NCI-H2081 (cell line): ENCODE results near the gene HBA2.
"Not testable (repeated sequence)": the region's sequence is repeated elsewhere in the genome, so short reads cannot be mapped to it uniquely, and the experiment has no call there.

Experiments used
- DNase-seq, 2 experiments: peaks; one replicate each; lab custom pipeline; 2025; lab: John Stamatoyannopoulos, UW

The HBA2 gene

DNA sequence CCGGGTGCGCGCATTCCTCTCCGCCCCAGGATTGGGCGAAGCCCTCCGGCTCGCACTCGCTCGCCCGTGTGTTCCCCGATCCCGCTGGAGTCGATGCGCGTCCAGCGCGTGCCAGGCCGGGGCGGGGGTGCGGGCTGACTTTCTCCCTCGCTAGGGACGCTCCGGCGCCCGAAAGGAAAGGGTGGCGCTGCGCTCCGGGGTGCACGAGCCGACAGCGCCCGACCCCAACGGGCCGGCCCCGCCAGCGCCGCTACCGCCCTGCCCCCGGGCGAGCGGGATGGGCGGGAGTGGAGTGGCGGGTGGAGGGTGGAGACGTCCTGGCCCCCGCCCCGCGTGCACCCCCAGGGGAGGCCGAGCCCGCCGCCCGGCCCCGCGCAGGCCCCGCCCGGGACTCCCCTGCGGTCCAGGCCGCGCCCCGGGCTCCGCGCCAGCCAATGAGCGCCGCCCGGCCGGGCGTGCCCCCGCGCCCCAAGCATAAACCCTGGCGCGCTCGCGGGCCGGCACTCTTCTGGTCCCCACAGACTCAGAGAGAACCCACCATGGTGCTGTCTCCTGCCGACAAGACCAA lies at the start of gene HBA2:
Gene HBA2, plus strand, starts transcription at position 503 of the 568 bp plus-strand sequence. Its CDS starts 37 bp downstream, at position 540.
- not testable (repeated sequence) for DNase-seq

DNA sequence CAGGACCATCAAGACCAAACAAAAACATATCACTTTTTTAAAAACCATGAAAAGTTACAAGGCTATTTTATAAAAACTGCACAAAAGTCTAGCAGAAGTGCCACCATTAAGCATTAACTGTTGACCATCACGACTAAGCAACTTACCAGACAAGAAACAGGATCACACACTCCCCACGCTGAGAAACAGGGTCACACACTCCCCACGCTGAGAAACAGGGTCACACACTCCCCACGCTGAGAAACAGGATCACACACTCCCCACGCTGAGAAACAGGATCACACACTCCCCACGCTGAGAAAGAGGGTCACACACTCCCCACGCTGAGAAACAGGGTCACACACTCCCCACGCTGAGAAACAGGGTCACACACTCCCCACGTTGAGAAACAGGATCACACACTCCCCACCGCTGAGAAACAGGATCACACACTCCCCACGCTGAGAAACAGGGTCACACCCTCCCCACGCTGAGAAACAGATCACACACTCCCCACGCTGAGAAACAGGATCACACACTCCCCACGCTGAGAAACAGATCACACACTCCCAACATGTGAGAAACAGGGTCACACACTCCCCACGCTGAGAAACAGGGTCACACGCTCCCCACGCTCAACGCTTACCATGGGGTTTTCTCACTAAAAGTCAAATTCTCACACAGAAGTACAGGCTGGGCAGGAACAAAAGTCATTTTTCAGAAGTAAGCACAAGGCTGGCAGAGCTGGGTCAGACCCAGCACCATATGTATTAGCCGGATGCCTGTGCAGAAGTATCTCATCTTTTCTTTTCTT lies 48.9 kb upstream of the HBA2 start:
- DNase-seq, result not testable (repeated sequence)

DNA sequence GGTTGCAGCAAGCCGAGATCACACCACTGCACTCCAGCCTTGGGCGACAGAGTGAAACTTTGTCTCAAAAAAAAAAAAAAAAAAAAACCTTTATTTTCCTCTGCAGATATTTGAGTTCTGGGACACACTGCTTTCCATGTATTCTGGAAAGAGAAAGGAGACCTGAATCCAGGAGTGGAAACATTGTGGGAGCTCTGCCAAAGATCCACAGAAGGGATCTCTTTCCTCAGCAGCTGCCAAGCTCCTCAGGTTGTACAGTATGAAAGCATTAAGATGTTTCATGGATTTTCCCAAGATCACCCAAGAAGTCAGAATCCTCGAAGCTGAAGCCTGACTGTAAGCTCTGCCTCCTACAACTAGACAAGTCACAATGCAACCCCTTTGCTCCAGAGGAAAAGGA lies 47.7 kb upstream of the HBA2 start:
- DNase-seq, result no peak

DNA sequence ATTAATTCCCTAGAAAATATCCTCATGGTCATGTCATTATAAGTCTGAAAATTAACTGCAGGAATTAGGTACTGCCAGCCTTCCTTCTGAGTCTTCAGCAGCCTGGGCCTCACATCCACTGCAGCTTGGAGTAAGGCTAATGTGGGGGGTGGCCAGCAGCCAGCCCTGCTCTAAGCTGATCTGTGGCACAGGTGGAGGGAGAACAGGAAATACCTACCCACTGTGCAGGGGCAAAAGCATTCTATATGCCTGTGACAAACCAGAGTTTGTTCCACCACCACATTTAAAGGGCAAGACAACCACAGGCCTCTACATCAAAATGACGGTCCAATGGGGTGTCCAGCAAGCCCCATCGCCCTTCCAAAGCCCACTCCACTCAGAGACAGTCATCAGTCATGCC lies 43.6 kb upstream of the HBA2 start:
- DNase-seq, result no peak

DNA sequence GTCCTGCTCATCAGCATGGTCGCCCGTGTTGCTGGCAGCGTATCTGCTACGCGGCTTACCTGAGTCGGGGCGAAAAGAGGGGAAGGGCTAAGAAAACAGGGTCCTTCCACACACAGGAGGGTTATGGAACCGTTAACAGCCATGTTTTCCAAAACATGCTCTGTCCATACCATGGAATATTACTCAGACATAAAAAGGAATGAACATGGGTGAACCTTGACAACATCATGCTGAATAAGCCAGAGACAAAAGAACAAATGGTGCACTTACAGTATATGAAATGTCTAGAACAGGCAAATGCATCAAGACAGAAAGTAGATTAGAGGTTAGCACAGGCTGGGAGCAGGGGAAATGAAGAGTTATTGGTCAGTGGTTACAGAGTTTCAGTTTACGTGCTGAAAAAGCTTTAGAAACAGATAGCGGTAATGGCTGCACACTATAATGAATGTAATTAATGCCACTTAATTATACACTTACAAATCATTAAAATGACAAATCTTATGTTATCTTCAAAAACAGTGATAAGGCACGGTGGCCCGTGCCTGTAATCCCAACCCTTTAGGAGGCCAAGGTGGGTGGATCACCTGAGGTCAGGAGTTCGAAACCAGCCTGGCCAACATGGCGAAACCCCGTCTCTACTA lies 42.0 kb upstream of the HBA2 start:
- DNase-seq, result no peak

DNA sequence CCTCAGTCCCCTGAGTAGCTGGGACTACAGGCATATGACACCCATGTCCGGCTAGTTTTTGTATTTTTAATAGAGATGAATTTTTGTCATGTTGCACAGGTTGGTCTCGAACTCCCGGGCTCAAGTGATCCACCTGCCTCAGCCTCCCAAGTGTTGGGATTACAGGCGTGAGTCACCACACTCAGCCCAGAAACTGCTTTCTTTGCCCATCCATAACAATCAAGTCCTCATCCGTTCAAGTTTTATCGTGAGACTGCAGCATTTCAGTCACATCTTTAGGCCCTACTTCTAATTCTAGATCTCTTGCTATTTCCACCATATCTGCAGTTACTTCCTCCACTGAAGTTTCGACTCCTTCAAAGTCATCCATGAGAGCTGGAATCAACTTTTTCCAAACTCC lies 40.6 kb upstream of the HBA2 start:
- DNase-seq, result no peak

DNA sequence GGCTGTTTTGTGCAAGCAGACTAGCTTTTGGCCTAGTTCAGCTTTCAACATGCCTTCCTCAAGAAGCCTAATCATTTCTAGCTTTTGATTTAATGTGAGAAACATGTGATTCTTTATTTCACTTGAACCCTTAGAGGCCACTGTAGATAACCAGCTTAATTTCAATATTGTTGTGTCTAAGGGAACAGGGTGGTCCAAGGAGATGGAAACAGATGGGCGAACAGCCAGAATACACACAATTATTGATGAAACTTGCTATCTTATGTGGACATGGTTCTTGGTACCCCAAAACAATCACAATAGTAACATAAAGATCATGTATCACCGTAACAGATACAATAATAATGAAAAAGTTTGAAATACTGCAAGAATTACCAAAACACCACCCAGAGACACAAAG lies 39.0 kb upstream of the HBA2 start:
- DNase-seq, result no peak

DNA sequence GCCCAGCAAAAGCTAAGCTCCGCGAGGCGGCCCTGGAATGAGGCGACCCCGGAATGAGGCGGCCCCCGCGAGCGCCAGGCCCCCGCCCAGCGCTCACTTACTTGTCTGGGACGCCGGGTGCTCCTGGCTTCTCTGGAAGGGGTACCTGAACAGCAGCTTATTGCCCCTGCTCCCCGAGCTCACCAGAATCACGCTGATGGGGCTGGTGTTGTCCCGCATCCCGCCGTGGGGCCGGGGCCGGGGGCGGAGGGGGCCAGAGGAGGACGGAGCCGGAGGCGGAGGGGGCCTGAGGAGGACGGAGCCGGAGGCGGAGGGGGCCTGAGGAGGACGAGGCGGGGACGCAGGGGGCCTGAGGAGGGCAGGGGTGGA lies 34.6 kb upstream of the HBA2 start:
- peak in 1 of 2 experiments; percentile 27 for DNase-seq

DNA sequence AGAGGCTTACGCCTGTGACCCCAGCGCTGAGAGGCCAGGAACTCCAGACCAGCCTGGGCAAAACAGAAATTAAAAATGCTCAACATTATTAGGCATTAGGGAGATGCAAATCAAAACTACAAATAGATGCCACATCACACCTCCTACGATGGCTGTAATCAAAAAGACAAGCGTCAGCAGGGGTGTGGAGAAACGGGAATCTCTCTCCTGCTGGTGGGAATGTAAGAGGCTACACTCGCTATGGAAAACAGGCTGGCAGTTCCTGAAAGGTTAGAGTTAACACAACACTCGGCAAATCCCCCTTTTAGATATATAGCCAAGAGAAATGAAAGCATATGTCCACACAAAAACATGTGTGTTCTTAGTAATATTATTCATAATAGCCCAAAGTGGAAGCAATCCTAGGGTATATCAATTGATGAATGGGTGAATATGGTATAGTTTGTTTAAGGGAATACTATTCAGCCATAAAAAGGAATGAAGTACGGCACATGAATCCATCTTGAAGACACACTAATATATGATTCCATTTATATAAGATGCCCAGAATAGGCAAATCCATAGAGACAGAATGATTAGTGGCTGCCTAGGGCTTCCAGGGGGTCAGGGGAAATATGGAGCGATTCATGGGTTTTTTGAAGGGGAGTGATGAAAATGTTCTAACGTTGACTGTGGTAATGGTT lies 32.4 kb upstream of the HBA2 start:
- DNase-seq, result no peak

DNA sequence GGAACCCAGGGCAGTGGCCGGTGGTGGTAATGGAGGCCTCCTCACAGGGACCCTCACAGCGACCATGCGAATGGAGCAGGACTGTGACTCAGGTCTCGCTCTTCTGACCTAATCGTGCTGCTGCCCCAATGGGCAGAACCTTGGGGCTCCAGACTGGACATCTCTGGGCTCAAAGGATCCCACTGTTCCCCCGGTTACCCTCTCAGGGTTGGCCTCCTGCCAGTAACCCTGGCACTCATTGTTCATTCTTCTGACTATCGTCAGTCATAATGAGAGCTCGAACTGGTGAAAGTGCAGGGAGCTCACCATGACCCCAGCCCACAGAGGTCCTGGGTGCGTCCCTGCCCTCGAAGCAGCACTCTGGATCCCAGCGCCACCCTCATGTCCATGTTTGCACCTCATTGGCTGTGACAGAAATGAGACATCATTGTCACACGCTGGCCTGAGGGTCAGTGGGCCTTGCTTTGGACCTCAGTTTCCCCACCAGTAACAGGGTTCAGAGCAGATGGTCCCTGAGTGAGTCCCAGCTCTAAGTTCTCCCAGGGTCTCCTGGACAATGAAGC lies 30.2 kb upstream of the HBA2 start:
- DNase-seq, result no peak

DNA sequence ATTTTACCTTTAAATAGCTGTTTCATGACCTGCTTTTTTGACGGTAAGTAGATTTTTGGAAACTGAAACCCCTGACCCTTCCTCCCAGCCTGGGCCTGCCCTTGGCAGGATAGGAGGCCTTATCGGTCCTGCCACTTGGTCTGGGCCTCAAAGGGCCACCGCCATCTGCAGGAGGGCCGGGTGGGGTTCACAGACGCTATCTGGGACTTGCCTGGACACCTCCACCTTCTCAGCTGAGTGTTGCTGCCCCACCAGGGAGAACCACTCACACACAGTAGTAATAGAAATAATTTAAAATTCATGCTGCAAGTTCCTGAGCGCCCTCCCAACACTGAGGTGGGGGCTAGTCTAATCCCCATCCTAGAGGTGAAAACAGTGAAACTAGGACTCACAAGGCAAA lies 29.6 kb upstream of the HBA2 start:
- no peak for DNase-seq

DNA sequence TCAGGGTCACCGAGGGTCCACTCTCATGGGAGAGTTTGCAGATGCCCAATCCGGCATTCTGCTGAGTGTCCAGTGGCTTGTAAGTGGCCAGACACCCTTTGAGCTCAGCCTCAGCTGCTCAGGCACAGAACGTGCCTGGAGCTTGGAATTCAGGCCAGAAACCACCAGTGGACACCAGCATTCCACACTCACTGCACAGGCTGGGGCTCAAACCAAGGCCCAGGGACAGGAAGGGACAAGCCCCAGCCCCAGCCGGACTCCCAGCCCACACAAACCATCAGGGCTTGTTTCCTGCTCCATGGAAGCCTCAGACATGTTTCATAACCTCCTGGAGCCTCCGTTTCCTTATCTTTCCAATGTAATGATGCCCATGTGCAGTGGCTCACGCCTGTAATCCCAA lies 29.2 kb upstream of the HBA2 start:
- DNase-seq, result no peak

DNA sequence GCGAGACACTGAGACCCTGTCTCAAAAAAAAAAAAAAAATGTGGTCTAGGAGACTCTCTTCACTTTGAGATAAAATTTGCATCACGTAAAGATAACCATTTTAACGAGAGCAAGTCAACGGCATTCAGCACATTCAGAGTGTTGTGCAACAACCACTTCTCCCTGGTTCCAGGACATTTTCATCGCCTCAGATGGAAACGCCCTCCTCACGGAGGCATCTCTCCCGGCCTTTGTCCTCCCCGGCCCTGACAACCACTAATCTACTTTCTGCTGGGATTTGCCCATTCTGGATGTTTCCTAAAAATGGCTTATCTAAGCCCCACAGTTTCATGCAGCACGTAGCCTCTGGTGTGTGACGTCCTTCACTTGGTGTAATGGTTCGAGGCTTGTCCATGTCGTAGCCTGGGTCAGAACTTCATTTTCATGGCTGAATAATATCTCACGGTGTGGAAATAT lies 27.9 kb upstream of the HBA2 start:
- DNase-seq, result no peak

DNA sequence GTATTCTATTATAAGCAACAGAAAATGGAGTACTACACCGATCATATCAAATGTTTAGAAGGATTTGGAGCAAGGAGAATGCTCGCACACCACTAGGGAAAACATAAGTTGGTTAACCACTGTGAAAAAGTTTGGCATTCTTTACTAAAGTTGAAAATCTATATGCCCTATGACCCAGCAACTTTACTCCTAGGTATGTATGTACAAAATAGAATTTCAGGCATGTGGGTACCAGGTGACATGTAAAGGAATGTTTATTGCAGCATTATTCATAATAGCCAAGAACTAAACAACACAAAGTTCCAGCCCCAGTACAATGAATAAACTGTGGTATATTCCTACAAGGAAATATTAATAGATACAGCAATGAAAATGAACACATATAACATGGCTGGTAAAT lies 26.0 kb upstream of the HBA2 start:
- no peak for DNase-seq

DNA sequence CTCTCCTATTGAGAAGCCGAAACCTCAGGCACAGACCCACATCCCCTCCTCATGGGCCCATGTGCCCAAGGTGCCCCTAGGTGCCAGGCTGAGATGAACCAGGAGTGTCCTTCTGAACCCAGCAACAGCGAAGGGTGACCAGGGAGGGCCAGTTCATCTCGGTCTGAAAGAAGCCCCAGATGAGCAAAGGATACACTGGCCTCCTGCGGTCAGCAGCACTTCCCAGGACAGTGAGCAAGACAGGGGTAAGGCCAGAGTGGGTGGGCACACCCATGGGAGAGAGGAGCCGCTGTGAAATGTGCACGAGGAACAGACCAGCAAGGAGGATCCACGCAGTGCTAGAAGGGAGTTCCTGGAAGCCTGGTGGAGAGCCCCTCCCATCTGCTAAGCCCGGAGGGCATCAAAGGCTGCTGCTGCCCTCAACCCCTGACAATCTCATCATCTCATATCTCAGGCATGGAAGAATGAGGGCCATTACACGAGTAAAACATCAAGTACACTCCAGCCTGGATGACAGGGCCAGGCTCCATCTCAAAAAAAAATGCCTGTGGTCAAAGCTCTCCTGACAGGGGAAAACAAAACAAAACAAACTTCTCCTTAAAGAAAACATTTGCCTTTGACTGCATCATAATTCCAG lies 23.5 kb upstream of the HBA2 start:
- no peak for DNase-seq

DNA sequence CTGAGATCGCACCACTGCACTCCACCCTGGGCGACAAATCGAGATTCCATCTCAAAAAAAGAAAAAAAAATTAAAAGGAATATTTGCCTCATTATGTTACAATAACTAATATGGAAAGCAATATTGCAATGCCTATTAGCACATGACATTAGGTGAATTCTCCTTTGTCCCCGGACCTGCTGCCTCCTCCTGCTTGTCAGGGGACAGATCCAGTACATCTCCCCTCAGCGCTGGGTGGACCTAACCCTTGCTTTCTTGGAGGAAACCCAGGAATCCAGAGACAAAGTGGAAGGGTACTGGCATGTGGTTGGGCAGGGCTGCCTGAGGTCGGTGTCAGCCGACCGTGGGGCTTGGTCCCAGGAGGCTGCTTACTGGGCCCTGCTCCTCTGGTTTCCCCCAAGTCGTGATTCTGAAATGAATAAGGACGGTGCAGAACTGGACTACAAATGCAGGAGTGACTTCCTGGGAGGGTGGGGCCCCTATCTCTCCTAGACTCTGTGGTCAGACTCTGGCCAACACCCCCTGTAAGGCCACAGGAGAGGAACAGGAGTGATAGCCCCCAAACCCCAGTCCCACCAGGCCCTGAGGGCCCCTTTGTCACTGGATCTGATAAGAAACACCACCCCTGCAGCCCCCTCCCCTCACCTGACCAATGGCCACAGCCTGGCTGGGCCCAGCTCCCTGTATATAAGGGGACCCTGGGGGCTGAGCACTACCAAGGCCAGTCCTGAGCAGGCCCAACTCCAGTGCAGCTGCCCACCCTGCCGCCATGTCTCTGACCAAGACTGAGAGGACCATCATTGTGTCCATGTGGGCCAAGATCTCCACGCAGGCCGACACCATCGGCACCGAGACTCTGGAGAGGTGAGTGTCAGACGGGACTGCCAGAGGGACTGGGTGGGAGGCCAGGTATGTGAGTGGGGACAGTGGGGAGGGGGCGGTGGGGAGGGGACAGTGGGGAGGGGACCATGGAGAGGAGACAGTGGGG lies 20.2 kb upstream of the HBA2 start, which contains the start of gene HBZ:
Gene HBZ, plus strand, starts transcription at position 504 of the 988 bp plus-strand sequence. Its CDS starts 266 bp downstream, at position 770.
- no peak for DNase-seq

DNA sequence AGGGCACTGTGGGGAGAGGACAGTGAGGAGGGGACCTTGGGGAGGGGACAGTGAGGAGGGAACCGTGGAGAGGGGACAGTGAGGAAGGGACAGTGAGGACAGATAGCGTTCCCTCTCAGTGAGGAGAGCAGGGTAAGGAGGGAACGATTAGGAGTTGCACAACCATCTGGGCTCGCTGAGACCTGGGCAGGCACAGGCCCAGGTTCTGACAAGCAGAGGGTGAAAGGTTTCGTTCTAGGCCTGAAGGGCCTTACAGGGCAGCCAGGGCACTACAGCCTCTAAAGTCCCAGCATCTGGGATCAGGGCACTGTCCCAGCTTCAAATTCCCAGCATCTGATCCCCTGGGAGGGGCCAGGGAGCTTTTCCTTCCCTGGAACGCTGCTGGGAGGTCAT lies 19.6 kb upstream of the HBA2 start:
- not testable (repeated sequence) for DNase-seq

DNA sequence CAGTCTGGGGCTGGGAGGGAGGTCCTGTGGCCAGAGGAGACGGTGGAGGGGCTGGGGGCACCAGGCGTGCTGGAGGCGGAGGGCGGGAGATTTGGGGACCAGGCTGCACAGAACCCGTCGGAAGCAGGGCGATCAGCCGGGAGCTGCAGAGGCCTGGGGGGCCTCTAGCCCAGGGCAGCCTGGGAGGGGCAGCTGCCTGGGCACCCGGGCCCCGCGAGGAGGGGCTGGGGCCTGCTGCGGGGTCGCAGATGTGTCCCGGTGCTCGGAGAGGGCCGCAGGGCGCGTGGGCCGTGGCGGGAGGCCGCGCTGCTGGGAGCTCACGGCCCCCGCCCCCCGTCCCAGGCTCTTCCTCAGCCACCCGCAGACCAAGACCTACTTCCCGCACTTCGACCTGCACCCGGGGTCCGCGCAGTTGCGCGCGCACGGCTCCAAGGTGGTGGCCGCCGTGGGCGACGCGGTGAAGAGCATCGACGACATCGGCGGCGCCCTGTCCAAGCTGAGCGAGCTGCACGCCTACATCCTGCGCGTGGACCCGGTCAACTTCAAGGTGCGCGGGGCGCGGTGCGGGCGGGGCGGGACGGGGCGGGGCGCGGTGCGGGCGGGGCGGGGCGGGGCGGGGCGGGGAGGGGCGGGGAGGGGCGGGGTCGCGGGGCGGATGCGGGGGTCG lies 19.0 kb upstream of the HBA2 start:
- not testable (repeated sequence) for DNase-seq

DNA sequence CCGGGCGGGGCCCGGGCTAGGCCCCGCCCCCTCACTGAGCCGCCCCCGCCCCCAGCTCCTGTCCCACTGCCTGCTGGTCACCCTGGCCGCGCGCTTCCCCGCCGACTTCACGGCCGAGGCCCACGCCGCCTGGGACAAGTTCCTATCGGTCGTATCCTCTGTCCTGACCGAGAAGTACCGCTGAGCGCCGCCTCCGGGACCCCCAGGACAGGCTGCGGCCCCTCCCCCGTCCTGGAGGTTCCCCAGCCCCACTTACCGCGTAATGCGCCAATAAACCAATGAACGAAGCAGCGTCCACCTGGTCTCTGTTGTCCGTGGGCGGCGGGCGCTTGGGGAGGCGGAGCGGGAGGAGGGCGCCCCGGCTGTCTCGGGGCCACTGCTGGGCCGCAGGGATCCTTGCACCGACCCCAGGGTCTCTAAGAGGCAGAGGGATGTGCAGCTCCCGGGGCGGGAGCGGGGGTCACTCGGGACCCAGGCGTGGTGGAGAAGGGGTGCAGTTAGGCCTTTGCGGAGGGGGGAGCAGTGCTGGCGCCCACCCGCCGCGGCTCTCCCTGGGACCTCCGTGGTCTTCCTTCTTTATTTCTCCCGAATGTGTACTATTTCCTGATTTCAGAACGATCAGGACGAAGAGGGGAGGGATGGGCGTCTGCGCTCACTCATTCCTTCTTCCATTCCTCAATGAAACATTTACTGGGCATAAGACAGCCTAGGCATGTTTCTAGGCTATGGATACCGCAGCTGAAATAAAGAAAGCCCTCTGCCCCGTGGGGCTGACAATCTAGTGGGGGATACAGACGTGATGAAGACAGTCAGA lies 18.3 kb upstream of the HBA2 start:
- DNase-seq, result peak; percentile 6 to 28
